Measurements from ENCODE around the gene HCLS1.
"Not testable (repeated sequence)": the region's sequence is repeated elsewhere in the genome, so short reads cannot be mapped to it uniquely, and the experiment has no call there.

Gene HCLS1, protein sequence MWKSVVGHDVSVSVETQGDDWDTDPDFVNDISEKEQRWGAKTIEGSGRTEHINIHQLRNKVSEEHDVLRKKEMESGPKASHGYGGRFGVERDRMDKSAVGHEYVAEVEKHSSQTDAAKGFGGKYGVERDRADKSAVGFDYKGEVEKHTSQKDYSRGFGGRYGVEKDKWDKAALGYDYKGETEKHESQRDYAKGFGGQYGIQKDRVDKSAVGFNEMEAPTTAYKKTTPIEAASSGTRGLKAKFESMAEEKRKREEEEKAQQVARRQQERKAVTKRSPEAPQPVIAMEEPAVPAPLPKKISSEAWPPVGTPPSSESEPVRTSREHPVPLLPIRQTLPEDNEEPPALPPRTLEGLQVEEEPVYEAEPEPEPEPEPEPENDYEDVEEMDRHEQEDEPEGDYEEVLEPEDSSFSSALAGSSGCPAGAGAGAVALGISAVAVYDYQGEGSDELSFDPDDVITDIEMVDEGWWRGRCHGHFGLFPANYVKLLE

DNA sequence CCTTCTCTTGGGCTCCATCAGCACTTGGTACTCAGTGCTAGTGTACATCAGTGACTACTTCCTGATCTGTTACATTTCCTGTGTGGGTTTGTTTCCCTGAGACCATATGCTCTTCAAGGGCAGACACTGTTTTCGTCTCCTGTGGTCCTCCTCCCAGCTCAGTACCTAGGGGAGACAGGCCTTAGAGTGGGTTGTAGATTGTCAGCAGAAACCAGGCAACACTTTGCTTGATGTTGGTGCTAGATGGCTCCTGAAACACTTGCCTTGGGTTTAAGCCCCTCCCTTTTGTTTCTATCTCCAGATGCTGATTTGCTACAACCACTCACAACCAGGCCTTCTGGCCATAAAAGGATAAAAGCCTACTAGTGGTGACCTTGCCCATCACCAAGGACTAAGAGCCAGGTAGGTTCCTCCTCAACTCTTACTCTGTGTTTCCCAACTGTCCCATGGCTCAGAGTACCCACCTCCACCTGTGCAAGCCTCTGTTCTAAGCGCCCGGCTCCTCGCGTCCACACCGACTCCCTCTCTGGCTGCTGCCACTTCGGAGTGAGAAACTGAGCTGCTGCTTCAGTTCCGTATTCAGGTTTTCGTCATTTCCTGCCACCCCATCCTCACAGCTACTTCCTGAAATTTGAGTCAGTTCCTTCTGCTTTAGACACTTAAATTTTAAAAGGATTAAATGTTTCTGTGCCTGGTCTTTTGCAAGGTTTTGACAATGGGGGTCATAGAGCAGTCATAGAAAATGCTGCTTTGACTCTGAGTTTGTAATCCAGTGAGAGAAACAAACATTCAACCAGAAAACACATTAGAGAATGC is at the start of gene HCLS1:
Gene HCLS1, minus strand, starts transcription at position 548 of the 816 bp plus-strand sequence. CDS start 2,556 bp downstream, outside the sequence.
- Mint-ChIP-seq H3K4me1 (peaks cover 40% of the 10 kb centered on the region), H3K9me3 (no peaks in the 10 kb centered on the region)

DNA sequence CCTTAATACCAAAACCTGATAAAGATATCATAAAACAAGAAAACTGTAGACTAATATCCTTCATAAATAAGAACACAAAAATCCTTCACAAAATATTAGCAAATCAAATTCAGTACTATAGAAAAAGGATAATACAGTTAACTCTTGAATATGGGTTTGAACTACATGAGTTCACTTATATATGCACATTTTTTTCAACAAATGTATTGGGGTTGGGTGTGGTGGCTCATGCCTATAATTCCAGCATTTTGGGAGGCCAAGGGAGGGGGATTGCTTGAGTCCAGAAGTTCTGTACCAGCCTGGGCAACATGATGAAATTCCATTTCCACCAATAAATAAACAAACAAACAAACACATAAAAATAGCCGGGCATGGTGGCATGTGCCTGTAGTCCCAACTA is 49.6 kb upstream of the HCLS1 start:
- H3K4me1 Mint-ChIP-seq: peaks cover 2% of the 10 kb centered on the region
- peaks cover 29% of the 10 kb centered on the region for H3K36me3 Mint-ChIP-seq
- H3K9me3 Mint-ChIP-seq: no peaks in the 10 kb centered on the region
- DNase-seq (ENCODE audit: low spot score in 2 of 2): no peak
- H3K4me3 Mint-ChIP-seq: no peak overlapping the region
- no peak overlapping the region for H3K27ac Mint-ChIP-seq
- ATAC-seq (ENCODE audit: low read depth): no peak
- H3K27me3 Mint-ChIP-seq: no peaks in the 10 kb centered on the region

More for the DNA sequence above, at the start of gene HCLS1:
- Mint-ChIP-seq H3K27me3 (no peaks in the 10 kb centered on the region), H3K27ac (peak within 1 kb of the TSS; percentile 99), H3K4me3 (peak within 1 kb of the TSS; percentile 99), H3K36me3 (peaks cover 41% of the 10 kb centered on the region)
- DNase-seq (ENCODE audit: low spot score in 2 of 2) (peak; percentile 74 to 79), ATAC-seq (ENCODE audit: low read depth) (peak; percentile 85)

DNA sequence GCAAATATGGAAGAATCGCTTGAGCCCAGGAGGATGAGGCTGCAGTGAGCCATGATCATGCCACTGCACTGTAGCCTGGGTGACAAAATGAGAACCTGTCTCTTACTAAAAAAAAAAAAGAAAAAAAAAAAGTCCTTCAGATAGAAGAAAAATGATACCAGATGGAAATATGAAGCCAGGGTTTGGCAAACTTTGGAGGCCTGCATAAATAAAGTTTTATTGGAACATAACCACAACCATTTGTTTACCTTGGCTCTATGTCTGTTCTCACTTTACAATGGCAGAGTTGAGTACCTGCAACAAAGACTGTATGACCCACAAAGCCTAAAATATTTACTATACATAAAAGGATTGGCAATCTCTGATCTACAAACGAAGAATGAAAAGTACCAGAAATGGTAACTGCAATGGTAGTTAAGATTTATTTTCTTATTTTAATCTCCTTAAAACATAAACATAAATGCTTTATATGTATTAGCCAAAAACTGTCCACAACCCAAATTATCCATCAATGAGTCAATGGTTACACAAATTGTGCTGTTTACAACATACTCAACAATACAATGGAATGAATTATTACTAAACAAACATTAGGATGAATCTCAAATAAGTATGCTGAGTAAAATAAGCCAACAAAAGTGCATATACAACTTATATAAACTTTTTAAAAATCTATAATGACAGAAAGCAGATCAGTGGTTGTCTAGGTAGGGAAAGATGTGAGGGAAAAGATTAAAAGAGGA is 47.0 kb upstream of the HCLS1 start:
- Mint-ChIP-seq H3K9me3 (no peaks in the 10 kb centered on the region), H3K36me3 (peaks cover 36% of the 10 kb centered on the region), H3K27me3 (no peaks in the 10 kb centered on the region), H3K4me1 (peaks cover 4% of the 10 kb centered on the region), H3K27ac (no peak overlapping the region), H3K4me3 (no peak overlapping the region)
- DNase-seq (ENCODE audit: low spot score in 2 of 2) (no peak), ATAC-seq (ENCODE audit: low read depth) (no peak)

DNA sequence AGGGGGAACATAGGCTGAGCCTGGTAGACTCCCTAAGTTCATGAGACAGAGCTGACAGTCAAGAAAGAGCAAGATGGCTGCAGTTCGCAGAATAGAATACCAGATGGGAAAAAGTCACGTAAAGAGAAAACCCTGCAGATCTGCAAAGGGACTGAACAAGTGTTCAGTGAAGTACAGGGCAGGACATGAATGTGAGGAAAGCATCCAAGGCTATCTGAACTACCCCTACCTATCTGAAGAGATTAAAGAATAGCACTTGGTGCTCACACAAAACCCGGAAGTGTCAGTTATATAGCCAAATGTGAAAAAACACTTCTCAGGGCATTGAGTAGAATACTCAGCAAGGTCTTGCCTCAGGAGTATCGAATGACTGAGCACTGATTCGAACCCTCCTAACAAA is 44.8 kb upstream of the HCLS1 start:
- ATAC-seq (ENCODE audit: low read depth) (no peak), DNase-seq (ENCODE audit: low spot score in 2 of 2) (no peak)
- Mint-ChIP-seq H3K27me3 (no peaks in the 10 kb centered on the region), H3K4me1 (peaks cover 4% of the 10 kb centered on the region), H3K9me3 (no peaks in the 10 kb centered on the region), H3K27ac (no peak overlapping the region), H3K36me3 (peaks cover 41% of the 10 kb centered on the region), H3K4me3 (no peak overlapping the region)

DNA sequence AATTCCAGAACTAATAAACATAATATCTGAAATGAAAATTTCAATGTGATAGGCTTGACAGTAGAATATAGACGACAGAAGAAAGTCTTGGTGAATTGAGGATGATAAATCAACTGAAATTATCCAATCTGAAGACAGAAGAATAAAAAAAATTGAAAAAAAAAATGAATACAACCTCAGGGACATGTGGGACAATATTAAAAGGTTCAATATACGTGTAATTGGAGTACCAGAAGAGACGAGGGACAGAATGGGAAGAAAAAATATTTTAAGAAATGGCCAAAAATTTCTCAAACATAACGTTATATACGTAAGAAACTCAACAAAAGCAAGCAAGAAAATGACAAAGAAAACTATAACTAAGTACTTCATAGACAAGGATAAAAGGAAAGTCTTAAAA is 43.3 kb upstream of the HCLS1 start:
- H3K9me3 Mint-ChIP-seq: no peaks in the 10 kb centered on the region
- H3K27me3 Mint-ChIP-seq: no peaks in the 10 kb centered on the region
- H3K27ac Mint-ChIP-seq: no peak overlapping the region
- H3K4me1 Mint-ChIP-seq: peaks cover 4% of the 10 kb centered on the region
- ATAC-seq (ENCODE audit: low read depth): no peak
- peaks cover 36% of the 10 kb centered on the region for H3K36me3 Mint-ChIP-seq
- DNase-seq (ENCODE audit: low spot score in 2 of 2): no peak
- H3K4me3 Mint-ChIP-seq: no peak overlapping the region

DNA sequence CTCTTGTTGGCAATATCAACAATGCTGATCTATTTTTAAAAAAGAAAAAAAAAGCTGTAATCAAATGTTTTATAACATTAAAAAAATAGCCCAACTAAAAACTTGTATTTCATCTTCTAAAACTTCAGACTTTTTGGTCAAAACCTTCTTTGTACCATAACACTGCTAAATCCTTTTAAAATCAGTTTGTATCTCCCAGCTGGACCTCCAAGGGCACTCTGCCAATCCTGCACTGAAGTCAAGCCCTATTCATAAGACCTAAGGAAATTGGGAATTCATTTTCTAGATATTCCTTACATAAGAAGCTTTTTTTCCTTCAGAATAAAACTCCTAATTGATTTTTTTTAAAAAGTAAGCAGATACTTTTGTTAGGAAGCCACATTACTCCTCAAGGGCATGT is 38.2 kb upstream of the HCLS1 start:
- ATAC-seq (ENCODE audit: low read depth): no peak
- Mint-ChIP-seq H3K9me3 (no peaks in the 10 kb centered on the region), H3K4me3 (no peak overlapping the region), H3K36me3 (peaks cover 38% of the 10 kb centered on the region), H3K27ac (no peak overlapping the region), H3K4me1 (no peaks in the 10 kb centered on the region), H3K27me3 (no peaks in the 10 kb centered on the region)
- DNase-seq (ENCODE audit: low spot score in 2 of 2): no peak

DNA sequence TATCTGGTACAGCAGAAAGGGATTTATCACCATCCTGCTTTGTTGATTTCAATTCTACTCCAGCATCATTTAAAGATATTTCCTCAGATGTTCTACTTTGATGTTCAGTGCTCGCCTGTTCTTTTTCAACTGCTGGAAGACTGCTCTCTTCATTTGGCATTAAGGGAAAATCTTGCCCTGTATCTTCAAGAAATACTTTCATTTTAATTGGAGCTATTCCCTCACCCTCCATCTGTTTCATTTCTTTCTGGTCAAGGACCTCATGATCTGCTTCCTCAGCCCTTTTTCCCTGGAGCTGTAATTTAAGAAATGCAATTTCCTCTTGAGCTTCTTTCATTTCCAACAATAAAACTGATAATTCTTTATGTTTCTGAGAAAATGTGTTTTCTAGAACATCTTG is 37.8 kb upstream of the HCLS1 start:
- DNase-seq (ENCODE audit: low spot score in 2 of 2): no peak
- H3K27ac Mint-ChIP-seq: no peak overlapping the region
- no peaks in the 10 kb centered on the region for H3K27me3 Mint-ChIP-seq
- ATAC-seq (ENCODE audit: low read depth): no peak
- no peaks in the 10 kb centered on the region for H3K4me1 Mint-ChIP-seq
- peaks cover 34% of the 10 kb centered on the region for H3K36me3 Mint-ChIP-seq
- H3K9me3 Mint-ChIP-seq: no peaks in the 10 kb centered on the region
- H3K4me3 Mint-ChIP-seq: no peak overlapping the region

DNA sequence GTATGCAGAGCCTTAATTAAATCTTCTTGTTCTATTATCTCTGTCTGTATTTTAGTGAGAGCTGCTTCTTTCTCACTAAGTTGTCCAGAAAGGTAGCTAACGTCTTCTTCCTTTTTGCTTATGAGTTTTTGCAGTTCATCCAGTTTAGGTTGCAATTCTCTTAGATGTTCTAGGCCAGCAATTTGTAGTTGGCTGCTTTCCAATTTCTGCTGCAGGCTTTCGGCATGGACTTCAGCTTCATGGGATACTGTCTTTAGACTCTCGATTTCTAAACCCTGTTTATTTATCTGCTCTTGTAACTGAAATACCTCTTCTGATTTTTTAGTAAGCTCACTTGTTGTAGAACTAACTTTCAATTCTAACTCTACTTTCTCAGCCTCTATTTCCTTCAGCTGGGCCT is 35.5 kb upstream of the HCLS1 start:
- Mint-ChIP-seq H3K36me3 (peaks cover 37% of the 10 kb centered on the region), H3K4me1 (peaks cover under 1% of the 10 kb centered on the region), H3K9me3 (no peaks in the 10 kb centered on the region), H3K27ac (no peak overlapping the region), H3K27me3 (no peaks in the 10 kb centered on the region), H3K4me3 (no peak overlapping the region)
- no peak for ATAC-seq (ENCODE audit: low read depth)
- no peak for DNase-seq (ENCODE audit: low spot score in 2 of 2)

DNA sequence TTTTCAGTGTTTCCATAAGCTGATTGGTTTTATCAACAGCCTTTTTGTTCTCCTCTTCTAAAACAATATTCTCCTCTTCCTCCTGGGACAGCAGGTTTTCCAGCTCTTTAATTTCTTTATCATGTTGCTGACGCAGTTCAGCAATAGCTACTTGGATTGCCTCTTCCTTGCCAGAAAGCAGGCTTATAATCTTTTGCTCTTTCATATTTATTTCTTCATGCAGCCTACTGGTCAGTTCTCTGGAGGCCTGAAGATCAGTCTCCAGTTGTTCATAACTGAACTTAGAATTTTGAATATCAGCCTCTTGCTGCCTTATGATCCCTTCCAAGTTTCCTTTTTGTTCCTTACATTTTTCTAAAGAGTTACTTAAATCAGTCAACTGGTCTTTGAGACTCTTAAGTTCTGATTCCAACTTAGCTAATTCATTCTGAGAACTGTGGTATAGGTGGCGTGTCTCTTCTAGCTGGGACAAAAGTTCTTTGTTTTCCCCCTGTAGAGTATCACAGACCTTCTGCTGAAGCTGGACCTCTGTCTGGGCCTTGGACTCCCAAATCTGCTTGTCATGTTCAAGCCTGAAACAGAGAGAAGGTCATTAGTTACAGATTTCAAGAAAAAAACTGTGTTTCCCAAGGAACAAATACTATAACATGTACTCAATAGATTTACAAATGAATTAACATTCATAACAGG is 31.5 kb upstream of the HCLS1 start:
- no peak overlapping the region for H3K4me3 Mint-ChIP-seq
- DNase-seq (ENCODE audit: low spot score in 2 of 2): no peak
- no peaks in the 10 kb centered on the region for H3K27me3 Mint-ChIP-seq
- ATAC-seq (ENCODE audit: low read depth): no peak
- H3K9me3 Mint-ChIP-seq: no peaks in the 10 kb centered on the region
- peak overlapping the region; percentile 51 for H3K27ac Mint-ChIP-seq
- peaks cover 6% of the 10 kb centered on the region for H3K4me1 Mint-ChIP-seq
- H3K36me3 Mint-ChIP-seq: peaks cover 26% of the 10 kb centered on the region

DNA sequence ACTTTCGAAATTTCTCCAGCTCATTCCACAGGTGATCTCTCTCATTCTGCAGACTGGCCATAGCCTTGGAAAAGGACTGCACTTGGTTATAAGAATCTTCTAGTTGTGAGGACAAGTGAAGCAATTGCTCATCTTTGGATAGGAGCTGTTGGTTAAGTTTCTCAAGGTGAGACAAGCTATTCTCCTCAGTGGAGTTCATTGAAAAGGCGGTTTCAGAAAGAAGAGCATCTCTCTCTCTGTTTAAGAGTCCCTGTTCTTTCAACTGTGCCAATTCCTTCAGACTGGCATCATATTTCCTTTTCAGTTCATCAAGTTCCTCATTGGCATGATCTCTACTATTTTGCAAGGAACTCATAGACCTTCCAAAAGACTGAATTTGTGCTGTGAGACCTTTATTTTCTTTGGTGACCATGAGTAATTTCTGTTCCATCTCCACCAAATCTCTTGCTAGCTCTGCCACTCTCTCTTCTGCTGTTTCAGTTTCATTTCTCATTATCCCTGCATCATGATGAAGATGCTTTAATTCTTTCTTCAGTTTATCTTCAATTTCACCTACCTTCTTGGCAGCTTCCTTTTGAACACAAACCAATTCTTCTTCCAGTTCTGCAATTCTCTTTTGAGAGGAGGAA is 30.2 kb upstream of the HCLS1 start:
- H3K27ac Mint-ChIP-seq: peak overlapping the region; percentile 51
- peaks cover 27% of the 10 kb centered on the region for H3K36me3 Mint-ChIP-seq
- H3K4me3 Mint-ChIP-seq: no peak overlapping the region
- ATAC-seq (ENCODE audit: low read depth) (no peak), DNase-seq (ENCODE audit: low spot score in 2 of 2) (no peak)
- peaks cover 2% of the 10 kb centered on the region for H3K9me3 Mint-ChIP-seq
- H3K4me1 Mint-ChIP-seq: peaks cover 9% of the 10 kb centered on the region
- no peaks in the 10 kb centered on the region for H3K27me3 Mint-ChIP-seq

DNA sequence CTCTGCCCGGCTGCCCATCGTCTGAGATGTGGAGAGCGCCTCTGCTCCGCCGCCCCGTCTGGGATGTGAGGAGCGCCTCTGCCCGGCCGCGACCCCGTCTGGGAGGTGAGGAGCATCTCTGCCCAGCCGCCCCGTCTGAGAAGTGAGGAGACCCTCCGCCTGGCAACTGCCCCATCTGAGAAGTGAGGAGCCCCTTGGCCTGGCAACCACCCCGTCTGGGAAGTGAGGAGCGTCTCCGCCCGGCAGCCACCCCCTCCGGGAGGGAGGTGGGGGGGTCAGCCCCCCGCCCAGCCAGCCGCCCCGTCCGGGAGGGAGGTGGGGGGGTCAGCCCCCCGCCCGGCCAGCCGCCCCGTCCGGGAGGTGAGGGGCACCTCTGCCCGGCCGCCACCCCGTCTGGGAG is 28.0 kb upstream of the HCLS1 start:
- not testable (repeated sequence) for H3K27ac Mint-ChIP-seq; DNase-seq (ENCODE audit: low spot score in 2 of 2); H3K9me3 Mint-ChIP-seq; H3K4me1 Mint-ChIP-seq; ATAC-seq (ENCODE audit: low read depth); H3K27me3 Mint-ChIP-seq; H3K4me3 Mint-ChIP-seq
- H3K36me3 Mint-ChIP-seq: peaks cover 39% of the 10 kb centered on the region

DNA sequence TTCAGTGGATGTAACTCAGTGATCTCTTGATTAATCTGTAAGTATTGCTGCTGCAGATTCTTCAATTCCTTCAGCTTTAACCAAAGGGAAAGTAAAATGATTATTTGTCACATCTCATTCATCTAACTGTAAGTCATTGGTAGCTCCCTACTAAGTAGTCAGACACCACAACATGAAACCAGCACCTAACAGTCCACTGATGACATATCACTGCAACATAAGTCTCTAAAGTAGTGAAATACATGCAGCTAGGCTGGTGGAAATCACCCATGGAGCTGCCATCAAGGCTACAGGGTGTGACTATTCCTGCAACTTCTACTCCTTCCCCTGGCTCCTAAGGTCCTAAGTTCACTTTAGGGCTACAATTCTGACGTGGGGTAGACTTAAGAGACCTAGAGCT is 21.1 kb upstream of the HCLS1 start:
- ATAC-seq (ENCODE audit: low read depth): no peak
- no peak overlapping the region for H3K27ac Mint-ChIP-seq

DNA sequence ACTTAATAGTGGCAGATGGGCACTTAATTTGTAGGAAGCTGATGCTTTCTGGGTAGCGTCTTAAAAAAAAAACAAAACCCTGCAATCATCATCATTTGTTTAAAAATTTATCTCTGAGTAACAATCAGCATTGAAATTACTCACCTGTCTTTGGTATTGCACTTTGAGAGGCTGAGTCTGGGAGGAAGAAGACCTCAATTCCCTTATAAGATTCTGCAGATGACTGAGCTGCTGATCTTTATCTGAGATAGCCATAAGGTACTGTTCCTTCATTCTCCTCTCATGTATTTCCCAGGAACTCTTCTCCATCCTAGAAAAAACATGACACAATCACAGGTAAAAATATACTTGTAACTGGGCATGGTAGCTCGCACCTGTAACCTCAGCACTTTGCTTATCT is 16.4 kb upstream of the HCLS1 start:
- no peaks in the 10 kb centered on the region for H3K9me3 Mint-ChIP-seq
- H3K4me3 Mint-ChIP-seq: no peak overlapping the region
- ATAC-seq (ENCODE audit: low read depth) (no peak), DNase-seq (ENCODE audit: low spot score in 2 of 2) (no peak)
- no peaks in the 10 kb centered on the region for H3K4me1 Mint-ChIP-seq
- H3K36me3 Mint-ChIP-seq: peaks cover 53% of the 10 kb centered on the region
- H3K27ac Mint-ChIP-seq: no peak overlapping the region
- H3K27me3 Mint-ChIP-seq: no peaks in the 10 kb centered on the region

More for the DNA sequence above, 21.1 kb upstream of the HCLS1 start:
- DNase-seq (ENCODE audit: low spot score in 2 of 2): no peak
- no peaks in the 10 kb centered on the region for H3K27me3 Mint-ChIP-seq
- H3K36me3 Mint-ChIP-seq: peaks cover 50% of the 10 kb centered on the region
- peaks cover 11% of the 10 kb centered on the region for H3K9me3 Mint-ChIP-seq
- peaks cover 3% of the 10 kb centered on the region for H3K4me1 Mint-ChIP-seq
- H3K4me3 Mint-ChIP-seq: no peak overlapping the region
